ENCODE data around the gene ZDHHC14.

ZDHHC14 gene

GRCh38 chr6:157361886-157362285, 19.1 kb upstream of the ZDHHC14 start:
- TF ChIP-seq RAD21 (IDR thresholded peaks at IDR 0.05; ENCODE audit: low read depth) (no peak), YY1 (IDR thresholded peaks at IDR 0.05; ENCODE audit: low read depth) (no peak), CEBPB (IDR thresholded peaks at IDR 0.05) (no peak), USF1 (IDR thresholded peaks at IDR 0.05) (no peak), EP300 (IDR thresholded peaks at IDR 0.05; ENCODE audit: borderline replicate concordance) (no peak), EGR1 (IDR thresholded peaks at IDR 0.05) (no peak), FOXM1 (IDR thresholded peaks at IDR 0.05; ENCODE audit: borderline replicate concordance, low read depth) (no peak), TAF1 (IDR thresholded peaks at IDR 0.05; ENCODE audit: low read depth) (no peak), TCF12 (IDR thresholded peaks at IDR 0.05; ENCODE audit: low read depth) (no peak), MAX (IDR thresholded peaks at IDR 0.05) (no peak), CREB1 (IDR thresholded peaks at IDR 0.05; ENCODE audit: low read depth) (no peak), ZBTB7A (IDR thresholded peaks at IDR 0.05; ENCODE audit: low read depth) (no peak), REST (IDR thresholded peaks at IDR 0.05; ENCODE audit: low read depth) (no peak), TEAD4 (IDR thresholded peaks at IDR 0.05) (no peak), NFIC (IDR thresholded peaks at IDR 0.05) (no peak)

GRCh38 chr6:157364705-157365104, 16.3 kb upstream of the ZDHHC14 start:
- no peak for TF ChIP-seq RAD21 (IDR thresholded peaks at IDR 0.05; ENCODE audit: low read depth)
- no peak for TF ChIP-seq REST (IDR thresholded peaks at IDR 0.05; ENCODE audit: low read depth)
- no peak for TF ChIP-seq USF1 (IDR thresholded peaks at IDR 0.05)
- no peak for TF ChIP-seq YY1 (IDR thresholded peaks at IDR 0.05; ENCODE audit: low read depth)
- TF ChIP-seq TCF12 (IDR thresholded peaks at IDR 0.05; ENCODE audit: low read depth): no peak
- no peak for TF ChIP-seq EGR1 (IDR thresholded peaks at IDR 0.05)
- TF ChIP-seq EP300 (IDR thresholded peaks at IDR 0.05; ENCODE audit: borderline replicate concordance): no peak
- TF ChIP-seq TAF1 (IDR thresholded peaks at IDR 0.05; ENCODE audit: low read depth): no peak
- no peak for TF ChIP-seq CREB1 (IDR thresholded peaks at IDR 0.05; ENCODE audit: low read depth)
- TF ChIP-seq MAX (IDR thresholded peaks at IDR 0.05): no peak
- TF ChIP-seq CEBPB (IDR thresholded peaks at IDR 0.05): no peak
- no peak for TF ChIP-seq ZBTB7A (IDR thresholded peaks at IDR 0.05; ENCODE audit: low read depth)

- no peak for TF ChIP-seq CEBPB (IDR thresholded peaks at IDR 0.05)
Observed at GRCh38 chr6:157366648-157367047, 14.3 kb upstream of the ZDHHC14 start.

GRCh38 chr6:157368359-157369049, 12.5 kb upstream of the ZDHHC14 start:
- no peak for TF ChIP-seq YY1 (IDR thresholded peaks at IDR 0.05; ENCODE audit: low read depth)
- no peak for TF ChIP-seq EGR1 (IDR thresholded peaks at IDR 0.05)
- TF ChIP-seq RAD21 (IDR thresholded peaks at IDR 0.05; ENCODE audit: low read depth): no peak
- TF ChIP-seq TCF12 (IDR thresholded peaks at IDR 0.05; ENCODE audit: low read depth): no peak
- no peak for TF ChIP-seq MAX (IDR thresholded peaks at IDR 0.05)
- TF ChIP-seq TAF1 (IDR thresholded peaks at IDR 0.05; ENCODE audit: low read depth): no peak
- TF ChIP-seq FOXM1 (IDR thresholded peaks at IDR 0.05; ENCODE audit: borderline replicate concordance, low read depth): no peak
- TF ChIP-seq ZBTB7A (IDR thresholded peaks at IDR 0.05; ENCODE audit: low read depth): no peak
- TF ChIP-seq NFIC (IDR thresholded peaks at IDR 0.05): no peak

GRCh38 chr6:157370755-157371154, 10.2 kb upstream of the ZDHHC14 start:
- TF ChIP-seq FOXM1 (IDR thresholded peaks at IDR 0.05; ENCODE audit: borderline replicate concordance, low read depth) (no peak), RAD21 (IDR thresholded peaks at IDR 0.05; ENCODE audit: low read depth) (no peak), EGR1 (IDR thresholded peaks at IDR 0.05) (no peak)
